HepG2 (cell line): Measurements from ENCODE around the gene ETV2.

Source experiments
- ETS1 ChIP-seq: sonication (generic); formaldehyde crosslinking; IDR thresholded peaks from 2 replicates; pipeline ENCODE4 v1.4.0; 2020; ENCODE audit warnings: missing genetic modification reagents
- ETV5 ChIP-seq: IDR thresholded peaks from 2 replicates; pipeline ENCODE4 v1.6.1; 2018; ENCODE audit warnings: missing biosample characterization, missing genetic modification reagents, inconsistent platforms, borderline replicate concordance
- NR2F6 ChIP-seq, 2 experiments: IDR thresholded peaks; 2 replicates each; pipeline ENCODE4 v1.6.1; 2016; ENCODE audit warnings: antibody characterized with exemption in 1 of 2, mild to moderate bottlenecking in 1 of 2
- YY1 ChIP-seq: IDR thresholded peaks from 2 replicates; pipeline ENCODE4 v1.6.1; 2011; ENCODE audit warnings: low read length, low read depth, moderate library complexity, mild to moderate bottlenecking; ENCODE audit not compliant: insufficient read depth, insufficient replicate concordance

- TF ChIP-seq NR2F6 (IDR thresholded peaks at IDR 0.05) (no peak), NR2F6 (CRISPR knock-in tag; IDR thresholded peaks at IDR 0.05) (no peak), YY1 (no peak), ETV5 (CRISPR knock-in tag) (no peak), ETS1 (no peak)
Observed at GRCh38 chr19:35596366-35596999, 45.1 kb upstream of the ETV2 start.
